Endothelial cell of umbilical vein (primary cell): Measurements from ENCODE around the gene TOM1L1. TPM values are rescaled to one million over a fixed set of nuclear protein-coding genes. Genes with fewer than 3 reads are reported as not detected.

Experiments used
- BruUV-seq: library from RNA; stranded (reverse); fragments of 400-500 nt; replicated peaks from 2 replicates; lab custom pipeline; 2021; lab: Mats Ljungman, UMichigan
- CTCF ChIA-PET: fragments of 300-600, 350-600 bp; sonication (Branson Sonifier 250); formaldehyde crosslinking; loops from one replicate; lab custom pipeline; 2021; ENCODE audit warnings: antibody characterized with exemption, inconsistent platforms; lab: Charles Lee
- POLR2A ChIA-PET: fragments of 300-600, 350-600 bp; sonication (Branson Sonifier 250); formaldehyde crosslinking; loops from one replicate; lab custom pipeline; 2021; ENCODE audit warnings: antibody characterized with exemption, inconsistent platforms; lab: Charles Lee
- DNase-seq: peaks from one replicate; pipeline ENCODE4 v3.0.0-alpha.2; 2011; ENCODE audit warnings: low read depth, low spot score
- FAIRE-seq: peaks from 2 replicates; lab custom pipeline; 2011; peaks lifted over from hg19 to GRCh38; lab: Jason Lieb, UNC
- H2AFZ ChIP-seq: 2 replicates; pipeline ENCODE4 v1.6.0; 2012; ENCODE audit warnings: low read depth, low read length, control low read depth, inconsistent platforms
- H3K27ac ChIP-seq: 2 replicates; pipeline ENCODE4 v1.5.1; 2011; ENCODE audit warnings: low read depth, mild to moderate bottlenecking, control low read depth, low read length, moderate library complexity; ENCODE audit not compliant: insufficient read depth
- H3K27me3 ChIP-seq, 2 experiments: 2 replicates each; pipeline versions ENCODE4 v1.6.0 to v1.6.1; 2011; ENCODE audit warnings: low read length in 2 of 2, mixed read lengths in 1 of 2; ENCODE audit not compliant: control insufficient read depth in 2 of 2, insufficient read depth in 2 of 2
- H3K36me3 ChIP-seq, 2 experiments: 2 replicates in 1 of 2; 3 replicates in 1 of 2; pipeline ENCODE4 v1.5.1; 2011; ENCODE audit warnings: low read length in 2 of 2, mild to moderate bottlenecking in 1 of 2, moderate library complexity in 1 of 2; ENCODE audit not compliant: control insufficient read depth in 2 of 2, insufficient read depth in 2 of 2; ENCODE audit errors: extremely low read depth in 1 of 2
- H3K4me1 ChIP-seq: 3 replicates; pipeline ENCODE4 v1.5.1; 2011; ENCODE audit warnings: mild to moderate bottlenecking, low read length; ENCODE audit not compliant: control insufficient read depth, insufficient read depth; ENCODE audit errors: extremely low read depth
- H3K4me2 ChIP-seq: 2 replicates; pipeline ENCODE4 v1.6.1; 2011; ENCODE audit warnings: low read length, control low read depth, mixed read lengths; ENCODE audit not compliant: insufficient read depth
- H3K4me3 ChIP-seq, 3 experiments: fragments of 200-600 bp in 1 of 3; sonication (generic), shearing (Covaris generic) in 1 of 3; replicated peaks in 1 of 3; 2 replicates each; pipeline ENCODE4 v1.5.1; 2011 to 2016; ENCODE audit warnings: control low read depth in 3 of 3, low read length in 3 of 3, mild to moderate bottlenecking in 2 of 3, inconsistent platforms in 1 of 3, low read depth in 1 of 3, moderate library complexity in 1 of 3; ENCODE audit not compliant: insufficient read depth in 1 of 3
- H3K79me2 ChIP-seq: 2 replicates; pipeline ENCODE4 v1.6.0; 2012; ENCODE audit warnings: low read length, inconsistent platforms; ENCODE audit not compliant: control insufficient read depth, insufficient read depth
- H3K9ac ChIP-seq: replicated peaks from 2 replicates; pipeline ENCODE3; 2011; ENCODE audit warnings: low read length, control low read depth; ENCODE audit not compliant: insufficient read depth; ENCODE audit errors: extremely low read depth
- H3K9me1 ChIP-seq: replicated peaks from 3 replicates; pipeline ENCODE4 v1.6.0; 2011; ENCODE audit warnings: mild to moderate bottlenecking, low read length; ENCODE audit not compliant: control insufficient read depth, insufficient read depth; ENCODE audit errors: extremely low read depth
- H3K9me3 ChIP-seq: replicated peaks from 2 replicates; pipeline ENCODE4 v1.5.1; 2012; ENCODE audit warnings: low read length, inconsistent platforms; ENCODE audit not compliant: control insufficient read depth, insufficient read depth
- H4K20me1 ChIP-seq: replicated peaks from 2 replicates; pipeline ENCODE3; 2011; ENCODE audit warnings: mild to moderate bottlenecking, low read length; ENCODE audit not compliant: control insufficient read depth, insufficient read depth; ENCODE audit errors: extremely low read depth
- CTCF ChIP-seq, 2 donors: IDR thresholded peaks; 1 replicate in 1 of 2; 2 replicates in 1 of 2; pipeline ENCODE4 v1.5.1; 2011; ENCODE audit warnings: low read length in 2 of 2, mild to moderate bottlenecking in 2 of 2, moderate library complexity in 2 of 2, control low read depth in 1 of 2, inconsistent platforms in 1 of 2, low read depth in 1 of 2; ENCODE audit not compliant: insufficient read depth in 1 of 2; ENCODE audit errors: extremely low read depth in 1 of 2
- EZH2 ChIP-seq: IDR thresholded peaks from 2 replicates; pipeline ENCODE4 v1.6.1; 2012; ENCODE audit warnings: borderline replicate concordance, low read depth, mild to moderate bottlenecking, moderate library complexity, low read length, inconsistent platforms; ENCODE audit not compliant: severe bottlenecking
- FOS ChIP-seq: IDR thresholded peaks from 2 replicates; pipeline ENCODE4 v1.6.1; 2011; ENCODE audit warnings: mild to moderate bottlenecking, low read length, moderate library complexity, borderline replicate concordance; ENCODE audit not compliant: insufficient read depth
- GATA2 ChIP-seq: IDR thresholded peaks from 2 replicates; pipeline ENCODE4 v1.7.0; 2011; ENCODE audit warnings: low read depth, mild to moderate bottlenecking, moderate library complexity, mixed read lengths, low read length; ENCODE audit not compliant: insufficient read length, insufficient read depth
- JUN ChIP-seq: IDR thresholded peaks from 2 replicates; pipeline ENCODE4 v1.6.1; 2011; ENCODE audit warnings: borderline replicate concordance, low read depth; ENCODE audit not compliant: insufficient read length, insufficient read depth
- MAX ChIP-seq: IDR thresholded peaks from 2 replicates; pipeline ENCODE4 v1.6.1; 2011; ENCODE audit not compliant: insufficient read depth, insufficient read length
- MYC ChIP-seq: IDR thresholded peaks from one replicate; pipeline ENCODE4 v1.6.1; 2011; ENCODE audit warnings: mild to moderate bottlenecking, low read depth, low read length
- POLR2A ChIP-seq: IDR thresholded peaks from 2 replicates; pipeline ENCODE4 v1.6.1; 2012; ENCODE audit warnings: low read depth, mild to moderate bottlenecking, control low read depth, low read length
- POLR2AphosphoS5 ChIP-seq: IDR thresholded peaks from 2 replicates; pipeline ENCODE4 v1.6.1; 2012; ENCODE audit warnings: low read depth, mild to moderate bottlenecking, control low read depth, low read length, moderate library complexity; ENCODE audit not compliant: insufficient read depth
- dilution Hi-C: fragments of 300-500 bp; cut with MboI; formaldehyde crosslinking; loops from one replicate; pipeline ENCODE4 v1.15.0; 2019; ENCODE audit warnings: low sequenced_read_pairs; ENCODE audit not compliant: extremely low pct_ligation_motif_present
- intact Hi-C: fragments of 100-400 bp; cut with micrococcal nuclease; formaldehyde crosslinking; loops from one replicate; pipeline ENCODE4 v1.10.0; 2022
- polyA plus RNA-seq, 4 experiments: library from polyadenylated mRNA; depleted of rRNA in 3 of 4; stranded (reverse) in 3 of 4; unstranded in 1 of 4; fragments of >200 nt; gene quantifications; 2 replicates each; pipeline versions ENCODE4 v1.2.1 to v1.2.3, GENCODE V29; 2011 to 2012; ENCODE audit warnings: missing spikeins in 1 of 4
- total RNA-seq: library from RNA; stranded (reverse); gene quantifications from 2 replicates; pipeline ENCODE4 v1.2.3, GENCODE V29; 2021

The TOM1L1 gene
- total and polyA plus RNA-seq, 2 donors (not counting 3 experiments of a cell fraction or from before 2014, with no cell fraction given) = 0.44 to 0.60 TPM

DNA sequence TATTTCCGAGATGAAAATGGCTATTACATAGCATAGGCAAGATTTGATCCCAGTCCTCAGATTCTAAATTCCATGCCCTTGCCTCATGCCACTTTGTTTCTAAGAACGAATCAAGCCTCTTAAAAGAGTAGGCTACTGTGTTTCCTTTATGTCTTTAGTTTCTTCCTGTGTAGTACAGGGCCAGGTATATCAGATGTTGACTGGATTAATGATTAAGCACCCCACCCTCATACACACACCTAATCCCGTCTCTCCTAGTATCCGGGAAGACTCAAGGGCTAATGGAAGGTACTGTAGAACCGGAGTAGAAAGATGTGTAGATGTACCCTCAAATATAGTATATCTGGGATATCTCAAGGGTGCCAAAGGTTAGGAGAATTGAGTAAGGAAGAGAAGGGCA lies 6.7 kb downstream of the TOM1L1 start:
- no peaks in the 10 kb centered on the region for H3K27me3 ChIP-seq
- H3K79me2 ChIP-seq = no peaks in the 10 kb centered on the region
- TF ChIP-seq CTCF (IDR thresholded peaks at IDR 0.05; ENCODE audit: extremely low read depth in 1 of 2, insufficient read depth in 1 of 2, low read depth in 1 of 2, low read length in 2 of 2) = no peak
- TF ChIP-seq FOS = no peak
- no peak for TF ChIP-seq MAX
- no peak for TF ChIP-seq MYC
- TF ChIP-seq EZH2 = no peak
- TF ChIP-seq POLR2A = no peak
- no peak for TF ChIP-seq GATA2
- TF ChIP-seq JUN = no peak
- TF ChIP-seq POLR2AphosphoS5 = no peak
- no TSS peak for BruUV-seq
- H3K4me3 ChIP-seq = no peak overlapping the region
- no peaks in the 10 kb centered on the region for H4K20me1 ChIP-seq
- POLR2A ChIA-PET = no interaction called here
- H3K36me3 ChIP-seq = no peaks in the 10 kb centered on the region
- CTCF ChIA-PET = no interaction called here
- H2AFZ ChIP-seq = no peak overlapping the region
- no peak overlapping the region for H3K9ac ChIP-seq
- no peaks in the 10 kb centered on the region for H3K4me1 ChIP-seq
- no peaks in the 10 kb centered on the region for H3K9me1 ChIP-seq
- DNase-seq = no peak
- no peak overlapping the region for H3K4me2 ChIP-seq
- FAIRE-seq = no peak
- intact Hi-C loops = no loop called here
- H3K27ac ChIP-seq = no peak overlapping the region
- no peaks in the 10 kb centered on the region for H3K9me3 ChIP-seq
- dilution Hi-C loops = no loop called here
